Measurements from ENCODE around the gene NCF4.

The NCF4 gene

GRCh38 chr22:36924151-36924698, 63.4 kb downstream of the NCF4 start:
- no peak for DNase-seq

GRCh38 chr22:36925388-36926290, 64.8 kb downstream of the NCF4 start:
- DNase-seq: no peak

DNA sequence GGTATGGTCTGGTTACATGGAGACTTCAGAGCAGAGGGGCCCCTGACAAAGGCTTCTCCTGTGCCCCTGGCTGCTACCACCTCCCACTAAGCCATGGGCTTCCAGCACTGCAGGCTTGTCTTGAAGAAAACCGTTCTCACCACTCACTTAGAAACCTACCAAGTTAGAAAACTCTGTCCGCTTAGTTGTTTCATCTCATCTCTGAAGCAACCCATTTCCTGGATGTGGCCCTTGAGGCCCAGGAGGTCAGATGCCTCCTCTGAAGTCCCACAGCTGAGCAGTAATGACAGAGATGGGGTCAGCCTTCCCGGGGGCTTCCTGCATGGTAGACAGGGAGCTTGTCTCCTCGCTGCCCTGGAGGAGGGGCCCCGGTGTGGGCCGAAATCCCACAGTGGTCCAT, 65.5 kb downstream of the NCF4 start:
- no peak for DNase-seq

DNA sequence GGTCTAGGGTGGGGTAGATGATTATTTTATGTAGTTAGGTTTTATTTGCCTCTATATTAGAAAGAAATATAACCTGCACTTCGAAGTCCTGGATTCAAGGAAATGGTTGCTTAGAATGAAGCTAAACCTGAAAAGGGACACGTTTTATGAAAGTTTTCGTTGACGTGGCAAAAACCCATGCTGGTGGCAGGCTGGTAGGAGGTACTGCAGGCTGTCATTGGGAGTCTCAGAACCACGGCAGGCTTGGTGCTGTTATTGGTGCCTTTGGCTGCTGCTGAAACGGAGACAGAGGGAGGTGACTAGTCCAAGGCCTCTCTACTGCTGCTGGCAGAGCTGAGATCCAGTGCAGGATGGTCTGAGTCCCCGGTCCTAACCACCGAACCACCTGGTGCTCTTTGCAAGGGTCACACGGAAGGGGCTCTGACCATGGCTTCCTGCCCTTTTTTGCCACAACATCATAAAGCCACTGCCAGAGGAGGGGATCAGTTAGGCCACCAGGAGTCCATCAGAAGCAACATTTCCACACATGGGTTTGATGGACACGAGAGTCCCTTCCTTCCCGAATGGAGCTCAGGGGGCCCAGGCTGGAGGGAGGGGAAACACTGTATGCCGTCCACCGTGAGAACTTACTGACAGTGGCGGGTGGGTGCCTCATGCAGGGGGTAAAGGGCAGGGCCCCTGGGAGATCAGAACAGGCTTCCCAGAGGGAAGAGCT, 66.1 kb downstream of the NCF4 start:
- no peak for DNase-seq

All from NCI-H526 (cell line).